Heart left ventricle (tissue), 16 donors: ENCODE results near the gene DOCK9. TPM values are rescaled to one million over a fixed set of nuclear protein-coding genes. Genes with fewer than 3 reads are reported as not detected.
A peak's percentile ranks its signal among the peaks of the same experiment; 100 is the strongest.

Experiments used
- ATAC-seq, 4 donors: fragments of 200-7000 bp; cut with Tn5 transposase; one replicate each; pipeline ENCODE4 v1.9.1; 2020 to 2022; ENCODE audit warnings: moderate library complexity in 4 of 4, mild to moderate bottlenecking in 3 of 4, moderate number of reproducible peaks in 1 of 4
- DNase-seq, 5 donors: peaks; one replicate each; pipeline ENCODE4 v3.0.0-alpha.2; 2020
- H3K27ac ChIP-seq, 12 donors: fragments of 200-600 bp; sonication (generic) in 4 of 12; one replicate each; pipeline versions ENCODE4 v1.5.0 to v1.8.0; 2016 to 2022; ENCODE audit warnings: mild to moderate bottlenecking in 2 of 12
- H3K27me3 ChIP-seq, 9 donors: fragments of 200-600 bp; sonication (generic) in 2 of 9; one replicate each; pipeline versions ENCODE4 v1.5.1 to v1.8.0; 2016 to 2022; ENCODE audit warnings: mild to moderate bottlenecking in 3 of 9
- H3K36me3 ChIP-seq, 9 donors: fragments of 200-600 bp; sonication (generic) in 2 of 9; one replicate each; pipeline versions ENCODE4 v1.5.0 to v1.8.0; 2018 to 2022; ENCODE audit warnings: mild to moderate bottlenecking in 2 of 9
- H3K4me1 ChIP-seq, 12 donors: fragments of 200-600 bp; sonication (generic) in 4 of 12; one replicate each; pipeline versions ENCODE4 v1.5.0 to v1.8.0; 2016 to 2022; ENCODE audit warnings: mild to moderate bottlenecking in 3 of 12
- H3K4me3 ChIP-seq, 12 donors: fragments of 200-600 bp; sonication (generic) in 4 of 12; one replicate each; pipeline versions ENCODE4 v1.5.0 to v1.8.0; 2017 to 2022; ENCODE audit warnings: mild to moderate bottlenecking in 9 of 12, moderate library complexity in 4 of 12
- H3K9me3 ChIP-seq, 12 donors: fragments of 200-600 bp; sonication (generic) in 4 of 12; one replicate each; pipeline versions ENCODE4 v1.5.0 to v1.8.0; 2016 to 2022; ENCODE audit warnings: mild to moderate bottlenecking in 1 of 12
- CTCF ChIP-seq, 12 donors: fragments of 200-600 bp; sonication (generic) in 4 of 12; IDR thresholded peaks; one replicate each; pipeline versions ENCODE4 v1.5.0 to v1.8.0; 2018 to 2022; ENCODE audit warnings: antibody characterized with exemption in 12 of 12, mild to moderate bottlenecking in 5 of 12
- POLR2A ChIP-seq, 2 donors: fragments of 450-650 bp; IDR thresholded peaks; one replicate each; pipeline ENCODE4 v1.6.1; 2017; ENCODE audit warnings: antibody characterized with exemption in 2 of 2, mild to moderate bottlenecking in 2 of 2, moderate library complexity in 2 of 2
- WGBS, 4 donors: extraction: QIAGEN DNeasy Blood & Tissue Kit in 2 of 4; methylation state at CpG; one replicate each; pipeline versions ENCODE4 v1.1.5 to v1.1.7; 2013 to 2018; 5-methylcytosine and 5-hydroxymethylcytosine counted together
- intact Hi-C, 10 donors: fragments of 100-400 bp; cut with DNase I; formaldehyde crosslinking; loops; one replicate each; pipeline versions ENCODE4 v1.11.1 to v1.14.2; 2022
- polyA plus RNA-seq, 2 donors: library from polyadenylated mRNA; stranded (reverse); fragments of 200-250 nt; gene quantifications; one replicate each; pipeline ENCODE4 v1.2.3, GENCODE V29; 2013
- total RNA-seq, 9 donors: library from RNA; depleted of rRNA in 2 of 9; stranded (reverse); fragments of >200 nt in 2 of 9; fragmentation: NEBNext Ultra II Directional in 3 of 9; extraction: Animal tissue kit (Norgen Biotek cat#: 25700) in 3 of 9; gene quantifications; one replicate each; pipeline versions ENCODE4 v1.1.0 to v1.2.4, GENCODE V29; 2016 to 2023
- donor health status: ischemic (EF 13 %, LVEDD 7.1; RV severe dilation, severe dysfunction).
- donor health status: healthy with polysubstance abuse.
- donor health status: DM: no; HTN: yes; CAD: no.
- donor health status: DM: no; HTN: no; CAD: no.
- donor health status: ischemic (EF 25% LVEDD 6.9; RV normal size, moderate dysfunction).
- donor health status: ischemic (EF 25% LVEDD 5.7; RV mildly dilated, moderate dysfunction).
- donor health status: healthy.
- donor health status: DM: yes; HTN: yes; CAD: no.
- donor health status: ischemic (EF 35%, LVEDD 5.7; RV mildly dilated, moderate dysfunction).
- donor health status: nonischemic (EF 11% LVEDD 7.7; RV severe dilation, severe dysfunction).
- donor health status: DM: yes; HTN: yes; CAD: no.
- donor health status: PGD.
- donor health status: ischemic (EF 29% LVEDD 5.4; RV normal size, mild dysfunction).
- donor health status: nonischemic (EF 23%, LVEDD 6.1; RV moderate dilation, normal function).

Gene DOCK9
- total and polyA plus RNA-seq, 11 donors, result 21.4 to 128 (median 45.2) TPM

GRCh38 chr13:98981369-98982080 is 3.7 kb upstream of the DOCK9 start:
- no peak for ATAC-seq
- Histone ChIP-seq H3K27ac (no peak overlapping the region), H3K4me1 (peaks cover 0 to 46% (median 15%) of the 10 kb centered on the region in 12 donors), H3K27me3 (peaks cover 0 to 7% (median 0%) of the 10 kb centered on the region in 9 donors), H3K9me3 (no peaks in the 10 kb centered on the region), H3K4me3 (no peak overlapping the region), H3K36me3 (no peaks in the 10 kb centered on the region)
- WGBS, 4 donors, result 73 to 78% (median 76%) methylated on average over 9 of the region's 9 CpGs
- DNase-seq, result no peak
- TF ChIP-seq CTCF (IDR thresholded peaks at IDR 0.05) (no peak), POLR2A (IDR thresholded peaks at IDR 0.05) (no peak)
- intact Hi-C loops, result no loop called here

- Histone ChIP-seq H3K4me3 (no peak overlapping the region), H3K27ac (peak overlapping the region in 10 of 12 donors; percentile 11 to 84 (median 69)), H3K9me3 (no peaks in the 10 kb centered on the region), H3K4me1 (peaks cover 0 to 59% (median 17%) of the 10 kb centered on the region in 12 donors), H3K36me3 (no peaks in the 10 kb centered on the region), H3K27me3 (peaks cover 0 to 13% (median 0%) of the 10 kb centered on the region in 9 donors)
- WGBS, 4 donors, result 75 to 80% (median 76%) methylated on average over 9 of the region's 9 CpGs
- intact Hi-C loops, result loop anchor here in 6 of 10 donors (5.0 to 10.0 kb wide), 5 partner anchors 48 to 64 kb away; no protein-coding TSS in a partner anchor
- ATAC-seq, result no peak
- DNase-seq, result no peak
- TF ChIP-seq POLR2A (IDR thresholded peaks at IDR 0.05) (no peak), CTCF (IDR thresholded peaks at IDR 0.05) (no peak)
Measured at GRCh38 chr13:98979012-98979660, 1.3 kb upstream of the DOCK9 start.

GRCh38 chr13:98978280-98978679 is 416 bp upstream of the DOCK9 start:
- peaks cover 0 to 13% (median 0%) of the 10 kb centered on the region in 9 donors for H3K27me3 ChIP-seq
- no peaks in the 10 kb centered on the region for H3K36me3 ChIP-seq
- H3K27ac ChIP-seq, result peak overlapping the region; percentile 22 to 84 (median 72)
- no peaks in the 10 kb centered on the region for H3K9me3 ChIP-seq
- H3K4me3 ChIP-seq, result peak overlapping the region in 11 of 12 donors; percentile 46 to 76 (median 58)
- DNase-seq (no peak), ATAC-seq (no peak)
- peaks cover 0 to 65% (median 22%) of the 10 kb centered on the region in 12 donors for H3K4me1 ChIP-seq
- TF ChIP-seq CTCF (IDR thresholded peaks at IDR 0.05), result no peak
- TF ChIP-seq POLR2A (IDR thresholded peaks at IDR 0.05), result no peak
- intact Hi-C loops, result loop anchor here in 6 of 10 donors (5.0 to 10.0 kb wide), 5 partner anchors 49 to 63 kb away; no protein-coding TSS in a partner anchor
- 27 to 46% (median 40%) methylated on average over 3 of the region's 3 CpGs for WGBS, 4 donors

GRCh38 chr13:98976941-98977340 is 923 bp downstream of the DOCK9 start:
- H3K27ac ChIP-seq, result peak overlapping the region; percentile 50 to 84 (median 74)
- peak overlapping the region; percentile 18 to 76 (median 57) for H3K4me3 ChIP-seq
- peaks cover 0 to 13% (median 0%) of the 10 kb centered on the region in 9 donors for H3K27me3 ChIP-seq
- DNase-seq, result no peak
- H3K36me3 ChIP-seq, result no peaks in the 10 kb centered on the region
- intact Hi-C loops, result loop anchor here in 7 of 10 donors (2.0 to 10.0 kb wide), 6 partner anchors 50 to 62 kb away; no protein-coding TSS in a partner anchor
- no peak for ATAC-seq
- peaks cover 0 to 73% (median 35%) of the 10 kb centered on the region in 12 donors for H3K4me1 ChIP-seq
- 27 to 51% (median 37%) methylated on average over 2 of the region's 2 CpGs for WGBS, 4 donors
- H3K9me3 ChIP-seq, result no peaks in the 10 kb centered on the region
- TF ChIP-seq CTCF (IDR thresholded peaks at IDR 0.05) (no peak), POLR2A (IDR thresholded peaks at IDR 0.05) (no peak)
